HG02588 (cell line): Measurements from ENCODE around the gene MAP2K3.

Experiments
- ATAC-seq: cut with Tn5 transposase; IDR thresholded peaks from one replicate; pipeline ENCODE4 v1.9.1; 2021; ENCODE audit warnings: mild to moderate bottlenecking, moderate library complexity; ENCODE audit not compliant: unreplicated experiment

MAP2K3 gene

GRCh38 chr17:21252796-21253645 lies 31.5 kb upstream of the MAP2K3 start, which contains the start of gene NATD1:
Gene NATD1, minus strand, starts transcription at chr17:21253410. Its CDS starts 146 bp downstream, at chr17:21253264.
- peak; percentile 76 for ATAC-seq

- ATAC-seq: no peak
Measured at GRCh38 chr17:21253646-21254441, 30.7 kb upstream of the MAP2K3 start.

- no peak for ATAC-seq
Measured at GRCh38 chr17:21258593-21258992, 25.9 kb upstream of the MAP2K3 start.

GRCh38 chr17:21262259-21262993 lies 22.1 kb upstream of the MAP2K3 start:
- ATAC-seq: no peak

GRCh38 chr17:21263376-21263775 lies 21.1 kb upstream of the MAP2K3 start:
- ATAC-seq: no peak

GRCh38 chr17:21268596-21269188 lies 15.8 kb upstream of the MAP2K3 start:
- ATAC-seq: no peak

- ATAC-seq: no peak
Measured at GRCh38 chr17:21269394-21269793, 15.1 kb upstream of the MAP2K3 start.

GRCh38 chr17:21271454-21272183 lies 12.9 kb upstream of the MAP2K3 start:
- ATAC-seq: no peak

GRCh38 chr17:21272250-21272649 lies 12.3 kb upstream of the MAP2K3 start:
- ATAC-seq: no peak

- ATAC-seq: no peak
Measured at GRCh38 chr17:21272881-21273792, 11.4 kb upstream of the MAP2K3 start.

- no peak for ATAC-seq
Measured at GRCh38 chr17:21275047-21275578, 9.4 kb upstream of the MAP2K3 start.

- peak; percentile 94 for ATAC-seq
Measured at GRCh38 chr17:21275579-21276263, 8.8 kb upstream of the MAP2K3 start.

- no peak for ATAC-seq
Measured at GRCh38 chr17:21276264-21276588, 8.3 kb upstream of the MAP2K3 start.

- no peak for ATAC-seq
Measured at GRCh38 chr17:21277332-21277731, 7.2 kb upstream of the MAP2K3 start.

GRCh38 chr17:21278450-21279197 lies 5.9 kb upstream of the MAP2K3 start:
- ATAC-seq: no peak

GRCh38 chr17:21279198-21279535 lies 5.3 kb upstream of the MAP2K3 start:
- ATAC-seq: no peak

- no peak for ATAC-seq
Measured at GRCh38 chr17:21279582-21279981, 4.9 kb upstream of the MAP2K3 start.

GRCh38 chr17:21280081-21280518 lies 4.4 kb upstream of the MAP2K3 start:
- ATAC-seq: no peak
